Measurements from ENCODE around the gene HOXD12.

HOXD12 gene

DNA sequence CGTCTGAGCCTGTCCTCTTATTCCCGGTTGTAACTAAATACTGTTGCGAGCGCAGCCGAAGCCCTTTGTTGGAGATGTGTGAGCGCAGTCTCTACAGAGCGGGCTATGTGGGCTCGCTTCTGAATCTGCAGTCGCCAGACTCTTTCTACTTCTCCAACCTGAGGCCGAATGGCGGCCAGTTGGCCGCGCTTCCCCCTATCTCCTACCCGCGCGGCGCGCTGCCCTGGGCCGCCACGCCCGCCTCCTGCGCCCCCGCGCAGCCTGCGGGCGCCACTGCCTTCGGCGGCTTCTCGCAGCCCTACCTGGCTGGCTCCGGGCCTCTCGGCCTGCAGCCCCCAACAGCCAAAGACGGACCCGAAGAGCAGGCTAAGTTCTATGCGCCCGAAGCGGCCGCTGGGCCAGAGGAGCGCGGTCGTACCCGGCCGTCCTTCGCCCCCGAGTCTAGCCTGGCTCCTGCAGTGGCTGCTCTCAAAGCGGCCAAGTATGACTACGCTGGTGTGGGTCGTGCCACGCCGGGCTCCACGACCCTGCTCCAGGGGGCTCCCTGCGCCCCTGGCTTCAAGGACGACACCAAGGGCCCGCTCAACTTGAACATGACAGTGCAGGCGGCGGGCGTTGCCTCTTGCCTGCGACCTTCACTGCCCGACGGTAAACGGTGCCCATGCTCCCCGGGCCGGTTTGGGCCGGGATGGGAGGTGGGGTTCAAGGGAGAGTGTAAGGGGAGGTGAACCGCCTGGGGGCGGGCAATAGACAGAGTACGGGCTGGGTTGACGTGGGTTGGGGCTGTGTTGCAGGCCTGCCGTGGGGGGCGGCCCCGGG, at the start of gene HOXD12:
HOXD12 (plus strand) TSS at position 68 of the 819 bp plus-strand sequence; CDS start at position 75, 7 bp downstream.
- DNase-seq = no peak

GRCh38 chr2:176056406-176056805, 43.2 kb upstream of the HOXD12 start:
- no peak for DNase-seq

DNA sequence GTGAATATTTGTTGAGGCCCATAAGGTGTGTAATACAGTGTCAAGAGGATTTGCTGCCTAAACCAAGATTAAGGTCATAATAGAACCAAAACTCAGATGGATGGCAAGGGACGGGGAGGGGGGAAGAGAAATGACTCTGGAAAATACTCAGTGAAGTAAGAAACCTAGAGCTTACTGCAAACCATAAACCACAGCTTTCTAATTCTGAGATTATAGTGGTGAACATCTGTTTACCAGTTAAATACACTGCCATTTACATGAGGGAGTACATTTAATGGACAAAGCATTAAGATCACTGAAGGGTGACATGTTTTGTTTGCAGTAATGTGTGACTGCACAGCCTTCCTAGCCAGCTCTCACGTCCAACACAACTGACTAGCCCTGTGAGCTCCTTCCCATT, 35.6 kb upstream of the HOXD12 start:
- no peak for DNase-seq

DNA sequence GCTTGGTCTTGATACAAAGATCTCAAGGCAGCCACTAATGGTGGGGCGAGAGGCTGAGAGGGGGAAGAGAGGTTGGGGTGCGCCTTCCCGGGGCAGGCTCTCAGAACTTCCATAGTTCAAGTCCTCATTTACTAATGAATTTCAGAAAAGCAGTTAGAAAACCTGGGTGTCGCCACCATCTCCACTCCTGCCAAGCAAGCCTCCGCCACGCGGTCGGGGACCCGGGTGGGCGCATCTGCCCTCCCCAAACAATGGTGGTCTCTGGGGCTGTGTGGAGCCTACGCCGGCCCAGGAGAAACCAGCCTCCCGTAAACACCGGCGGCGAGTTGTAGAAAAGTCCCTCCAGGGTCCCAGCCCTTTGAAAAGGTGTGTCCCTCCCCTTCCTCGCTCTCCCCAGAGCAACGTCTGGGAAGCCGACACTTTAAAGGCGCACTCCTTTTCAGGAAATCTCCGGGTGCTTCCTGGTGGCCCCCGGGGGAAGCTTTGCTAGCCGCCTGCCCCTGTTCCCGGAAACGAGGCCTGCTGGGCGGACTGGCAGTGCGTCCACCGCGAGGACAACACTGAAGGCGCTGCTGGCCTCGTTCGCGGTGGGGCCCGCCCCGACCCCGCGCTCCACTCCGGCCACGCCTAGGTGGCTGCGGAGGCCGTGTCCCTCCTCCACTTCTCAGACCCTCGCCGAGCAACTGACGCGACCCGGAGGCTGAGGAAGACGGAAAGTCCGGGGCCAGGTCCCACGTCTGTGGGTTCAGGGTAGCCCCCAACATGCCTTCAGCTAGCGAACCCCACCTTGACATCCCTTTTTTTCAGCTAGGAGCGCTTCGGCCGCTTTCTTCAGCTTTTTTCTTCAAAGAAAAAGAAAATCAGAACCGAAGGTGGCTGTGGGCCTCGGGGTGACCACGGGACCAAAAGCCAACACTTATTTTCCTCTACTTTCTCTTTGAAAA, 32.7 kb upstream of the HOXD12 start:
- no peak for DNase-seq

- no peak for DNase-seq
Measured at GRCh38 chr2:176067589-176068418, 31.8 kb upstream of the HOXD12 start.

DNA sequence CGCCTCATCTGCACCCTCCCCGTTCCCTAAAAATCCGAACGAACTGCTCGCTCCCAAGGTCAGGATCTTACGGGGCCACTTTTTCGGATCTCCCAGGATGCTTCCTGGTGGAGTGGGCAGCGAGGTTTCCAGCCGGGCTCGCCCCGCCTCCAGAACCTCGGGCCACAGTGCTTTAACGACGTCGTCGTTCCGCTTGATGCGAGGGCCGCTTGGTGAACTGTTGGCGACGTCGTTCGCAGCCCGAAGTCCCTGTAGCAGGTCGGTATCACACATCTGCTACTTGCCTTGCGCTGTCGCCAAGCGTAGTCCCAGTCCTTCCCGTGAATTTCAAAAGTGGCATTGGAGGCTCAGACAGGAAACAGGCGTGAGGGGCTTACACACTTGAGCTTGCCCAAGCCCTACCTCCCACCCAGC, 31.2 kb upstream of the HOXD12 start:
- DNase-seq = no peak

GRCh38 chr2:176071330-176072291, 28.0 kb upstream of the HOXD12 start:
- DNase-seq = no peak

GRCh38 chr2:176072292-176072669, 27.3 kb upstream of the HOXD12 start:
- no peak for DNase-seq

DNA sequence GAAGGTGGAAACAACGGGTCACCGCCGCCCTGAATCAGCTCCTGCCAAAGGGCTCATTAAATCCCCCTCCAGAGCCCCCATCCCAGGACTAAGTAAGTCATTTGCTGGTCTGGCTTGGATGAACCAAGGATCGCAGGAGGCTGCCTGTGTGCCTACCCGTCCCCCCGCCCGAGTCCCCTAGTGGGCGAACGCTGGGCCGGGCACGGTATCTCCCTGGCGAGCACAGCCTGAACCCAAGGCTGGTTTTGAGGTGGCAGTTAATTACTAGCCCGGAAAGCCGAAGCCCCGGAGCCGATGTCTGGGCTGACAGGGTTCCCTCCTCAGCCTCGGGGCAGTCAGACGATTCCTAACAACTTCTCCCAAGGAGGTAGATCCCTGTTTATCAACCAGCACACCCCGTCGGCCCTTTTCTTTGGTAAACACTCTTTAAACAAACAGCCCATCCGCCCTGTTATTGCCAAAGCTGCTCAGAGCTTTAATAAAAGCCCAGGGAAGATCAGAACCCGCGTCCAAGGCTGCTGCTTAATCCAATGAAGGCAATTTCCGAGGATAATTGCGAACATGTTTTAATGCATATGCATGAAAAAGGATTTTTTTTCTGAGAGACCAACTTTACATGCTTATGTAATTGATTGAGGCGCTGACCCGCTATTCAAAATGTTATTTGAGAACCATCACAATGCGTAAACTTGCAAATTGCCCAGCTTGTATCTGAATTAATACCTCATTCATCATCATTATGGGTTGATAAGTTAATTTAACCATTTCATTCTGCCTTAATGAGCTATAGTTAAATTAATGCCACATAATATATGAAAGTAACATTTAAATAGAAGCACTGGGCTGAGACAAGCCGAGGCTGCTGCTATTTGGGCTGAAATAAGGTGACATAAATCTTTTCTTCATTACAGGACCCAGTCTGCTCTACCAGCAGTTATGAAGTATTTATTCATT, 26.4 kb upstream of the HOXD12 start:
- no peak for DNase-seq

DNA sequence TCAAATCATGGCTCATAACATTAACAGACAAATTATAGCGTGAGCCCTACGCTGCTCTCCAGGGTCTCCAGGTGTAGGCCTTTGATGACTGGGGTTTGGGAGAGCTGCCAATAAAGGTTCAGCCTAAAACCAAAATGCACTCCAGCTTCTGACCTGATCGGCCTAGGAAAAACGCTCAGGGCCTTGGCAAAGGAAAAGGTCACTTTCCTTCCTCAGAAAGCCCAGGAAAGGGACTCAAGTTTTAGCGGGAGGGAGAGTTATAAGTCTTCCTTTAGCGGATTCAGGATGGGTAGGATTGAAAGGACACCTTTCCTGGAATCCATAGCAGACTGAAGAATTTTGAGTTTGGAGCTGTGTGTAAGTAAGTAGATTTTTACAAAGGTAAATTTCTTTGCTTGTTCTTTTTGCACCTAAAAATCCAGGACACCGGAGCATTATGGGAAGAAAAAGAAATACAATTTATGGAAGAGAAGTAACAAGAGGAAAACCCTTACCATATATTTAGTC, 24.6 kb upstream of the HOXD12 start:
- no peak for DNase-seq

DNA sequence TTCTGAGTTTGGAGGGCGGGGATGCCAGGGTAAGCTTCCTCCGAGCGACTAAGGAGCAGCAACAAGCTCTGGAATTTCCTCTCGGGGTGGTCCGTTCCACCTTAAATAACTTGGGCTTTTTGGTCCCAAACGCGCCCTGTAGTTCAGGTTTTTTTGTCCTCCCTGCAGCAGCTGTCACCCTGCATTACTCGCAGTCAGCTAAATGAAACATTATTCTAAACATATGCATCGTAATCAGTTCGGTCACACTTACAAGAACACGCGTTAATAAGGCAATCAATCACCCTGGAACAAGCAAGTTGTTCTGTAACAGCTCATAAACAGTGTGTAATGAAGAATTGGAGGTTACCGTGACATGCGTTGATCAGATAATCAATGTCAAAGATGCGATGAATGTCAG, 24.1 kb upstream of the HOXD12 start:
- no peak for DNase-seq

DNA sequence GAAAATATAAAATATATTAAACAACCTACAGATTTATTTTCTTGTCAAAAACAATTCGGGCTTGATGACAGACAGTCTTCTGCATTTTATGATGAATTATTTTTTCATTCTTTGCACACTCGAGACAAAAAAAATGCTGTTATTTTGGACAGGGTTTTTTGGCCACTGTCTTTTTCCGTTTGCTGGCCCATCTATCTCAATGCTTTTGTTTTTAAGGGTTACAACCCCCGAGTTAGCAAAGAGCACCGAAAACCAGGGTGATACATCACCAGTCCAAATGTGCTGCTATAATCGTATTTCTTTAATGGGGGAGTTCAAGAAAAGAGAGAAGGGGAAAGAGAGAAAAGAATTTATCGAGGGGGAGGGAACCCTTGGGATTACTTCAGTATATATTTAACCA, 23.5 kb upstream of the HOXD12 start:
- DNase-seq = no peak

- DNase-seq = no peak
Measured at GRCh38 chr2:176076796-176077195, 22.8 kb upstream of the HOXD12 start.

DNA sequence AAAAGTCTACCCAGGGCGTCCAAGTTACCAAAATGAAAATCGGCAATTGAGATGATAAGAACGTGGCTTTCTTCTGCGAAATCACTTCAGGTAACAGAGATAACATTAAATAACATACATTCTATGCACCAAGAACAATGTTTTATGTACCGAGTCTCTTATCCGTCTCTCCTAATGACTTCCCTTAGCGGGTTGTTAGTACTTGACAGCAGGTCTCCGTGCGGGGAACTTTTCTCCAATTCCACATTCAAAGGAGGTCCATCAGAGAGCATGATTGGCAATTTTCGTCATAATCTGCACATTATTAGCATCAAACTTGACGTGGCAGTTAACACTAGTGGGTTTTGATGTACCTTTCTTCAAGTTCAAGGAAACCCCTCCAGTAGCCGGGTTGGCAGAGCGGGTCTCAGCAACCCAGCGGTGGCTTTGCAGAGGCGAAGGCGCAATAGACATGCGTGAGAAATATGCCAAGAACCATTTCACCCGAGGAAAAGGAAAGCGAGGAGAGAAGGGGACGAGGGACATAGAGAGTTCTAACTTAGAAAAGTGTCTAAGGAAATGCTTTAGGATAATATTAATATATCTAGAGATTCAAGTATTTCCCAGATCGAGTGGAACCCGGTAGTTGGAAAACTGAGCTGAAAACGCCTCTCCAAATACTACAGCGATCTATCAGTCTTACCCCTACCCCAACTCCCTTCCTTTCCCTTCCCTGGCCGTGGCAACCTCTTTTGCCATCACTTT, 20.9 kb upstream of the HOXD12 start:
- DNase-seq = no peak

- DNase-seq = no peak
Measured at GRCh38 chr2:176079285-176079830, 20.2 kb upstream of the HOXD12 start.

- DNase-seq = no peak
Measured at GRCh38 chr2:176079831-176080539, 19.6 kb upstream of the HOXD12 start.

DNA sequence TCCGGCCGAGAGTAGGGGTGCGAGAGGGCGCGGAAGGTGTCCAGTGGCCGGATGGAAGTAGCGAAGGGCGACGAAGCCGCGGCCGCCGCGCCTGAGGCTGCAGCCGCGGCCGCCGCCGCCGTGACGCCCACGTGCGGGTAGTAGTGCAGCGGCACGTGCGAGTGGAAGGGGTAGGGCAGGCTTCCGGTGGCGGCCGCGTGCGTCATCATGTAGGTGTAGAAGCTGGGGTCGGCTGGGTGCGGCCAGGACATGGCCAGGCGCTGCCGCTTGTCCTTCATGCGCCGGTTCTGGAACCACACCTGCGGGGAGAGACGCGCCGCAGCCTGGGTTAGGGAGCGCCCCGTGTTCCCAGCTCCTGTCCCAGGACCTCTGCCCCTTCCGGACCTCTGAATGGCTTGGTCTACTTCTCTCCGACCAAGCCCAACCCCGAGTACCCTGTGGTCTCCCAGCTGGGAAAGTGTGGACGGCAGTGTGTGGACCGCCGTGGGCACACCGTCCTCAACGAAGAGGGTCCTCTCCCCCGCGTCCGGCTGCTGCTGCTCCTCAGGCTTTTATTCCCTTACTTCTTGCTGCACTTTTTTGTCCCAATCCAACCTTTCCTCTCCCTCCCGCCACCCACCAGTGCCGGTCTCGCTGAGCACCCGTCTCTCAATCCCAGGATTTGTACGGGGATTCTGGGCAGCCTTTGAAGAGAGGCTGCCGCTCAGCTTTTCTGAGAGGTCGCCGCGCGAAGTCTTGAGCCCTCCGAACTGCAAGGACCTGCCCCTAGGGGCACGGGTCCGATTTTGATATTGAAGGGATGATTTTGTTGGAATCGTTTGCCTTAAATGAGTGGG, 18.8 kb upstream of the HOXD12 start:
- no peak for DNase-seq

Data from activated naive CD4-positive, alpha-beta T cell (primary cell).